Measurements from ENCODE around the gene GLI3.

GLI3 gene

GRCh38 chr7:42143711-42144600, 93.1 kb downstream of the GLI3 start:
- TF ChIP-seq CTCF (IDR thresholded peaks at IDR 0.05; ENCODE audit: low read depth, low read length, missing control alignments) = no peak
- DNase-seq (ENCODE audit: low read depth) = no peak
- H3K4me3 ChIP-seq (ENCODE audit: low read depth, low read length) = no peak overlapping the region

- no peak for TF ChIP-seq CTCF (IDR thresholded peaks at IDR 0.05; ENCODE audit: low read depth, low read length, missing control alignments)
Observed at GRCh38 chr7:42142089-42142488, 94.9 kb downstream of the GLI3 start.

GRCh38 chr7:42139751-42140150, 97.3 kb downstream of the GLI3 start:
- no peak for TF ChIP-seq CTCF (IDR thresholded peaks at IDR 0.05; ENCODE audit: low read depth, low read length, missing control alignments)
- no peak overlapping the region for H3K4me3 ChIP-seq (ENCODE audit: low read depth, low read length)
- DNase-seq (ENCODE audit: low read depth) = no peak

More at GRCh38 chr7:42142089-42142488, 94.9 kb downstream of the GLI3 start:
- no peak overlapping the region for H3K4me3 ChIP-seq (ENCODE audit: low read depth, low read length)
- no peak for DNase-seq (ENCODE audit: low read depth)

DNA sequence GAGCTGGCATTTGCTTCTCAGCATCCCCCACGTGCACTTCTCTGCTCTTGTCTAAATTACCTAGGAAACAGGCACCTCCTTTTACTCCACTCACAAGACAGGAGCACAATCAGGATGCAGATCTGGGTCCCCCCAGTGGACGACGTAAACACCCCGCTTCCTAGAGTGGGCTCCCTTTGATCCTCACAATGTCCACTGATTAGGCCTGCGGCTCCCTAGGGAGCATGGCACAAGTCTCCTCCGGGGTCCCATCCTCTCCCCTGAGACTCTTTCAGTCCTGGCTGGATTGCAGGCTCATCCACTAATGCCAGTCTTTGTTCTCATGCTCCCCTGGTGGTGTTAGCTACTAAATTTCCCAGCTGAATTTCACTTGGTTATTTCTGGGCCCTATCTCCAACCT, 98.3 kb downstream of the GLI3 start:
- no peak for DNase-seq (ENCODE audit: low read depth)

DNA sequence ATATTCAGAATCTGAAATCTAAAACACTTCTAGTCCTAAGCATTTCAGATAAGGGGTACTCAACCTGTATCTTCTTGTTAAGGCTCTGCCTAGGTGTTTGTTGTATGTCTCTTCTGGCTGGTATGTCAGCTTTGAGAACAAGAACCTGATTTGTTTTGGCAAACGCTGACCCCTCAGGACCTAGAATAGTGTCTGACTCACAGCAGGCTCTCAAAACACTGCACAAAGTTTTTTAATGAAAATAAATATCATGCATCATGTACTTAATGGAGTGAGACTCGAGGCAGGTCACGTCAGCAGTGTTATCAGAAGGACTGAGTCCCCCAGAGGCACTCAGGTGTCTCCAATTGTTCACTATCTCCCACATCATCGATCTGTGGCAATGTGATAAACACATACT, 99.1 kb downstream of the GLI3 start:
- no peak for DNase-seq (ENCODE audit: low read depth)
- H3K4me3 ChIP-seq (ENCODE audit: low read depth, low read length) = no peak overlapping the region
- no peak for TF ChIP-seq CTCF (IDR thresholded peaks at IDR 0.05; ENCODE audit: low read depth, low read length, missing control alignments)

More for the DNA sequence above, 98.3 kb downstream of the GLI3 start:
- H3K4me3 ChIP-seq (ENCODE audit: low read depth, low read length) = no peak overlapping the region
- TF ChIP-seq CTCF (IDR thresholded peaks at IDR 0.05; ENCODE audit: low read depth, low read length, missing control alignments) = no peak

DNA sequence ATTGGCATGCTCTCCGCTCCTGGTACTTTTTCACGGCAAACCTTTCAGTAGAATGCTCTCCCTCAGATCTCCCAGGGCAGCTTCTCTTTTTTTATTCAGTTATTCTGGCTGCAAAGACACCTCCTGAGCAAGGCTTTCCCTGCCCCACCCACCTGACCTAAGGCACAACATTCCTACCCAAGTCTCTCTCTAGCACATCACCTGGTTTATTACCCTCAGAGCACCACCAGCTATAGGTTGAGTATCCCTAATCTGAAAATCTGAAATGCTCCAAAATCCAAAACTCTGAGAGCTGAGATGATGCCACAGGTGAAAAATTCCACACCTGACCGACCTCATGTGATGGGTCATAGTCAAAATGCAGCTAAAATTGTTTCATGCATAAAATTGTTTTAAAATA, 99.6 kb downstream of the GLI3 start:
- no peak for TF ChIP-seq CTCF (IDR thresholded peaks at IDR 0.05; ENCODE audit: low read depth, low read length, missing control alignments)
- no peak overlapping the region for H3K4me3 ChIP-seq (ENCODE audit: low read depth, low read length)
- DNase-seq (ENCODE audit: low read depth) = no peak

GRCh38 chr7:42135728-42136127, 101.3 kb downstream of the GLI3 start:
- H3K4me3 ChIP-seq (ENCODE audit: low read depth, low read length) = no peak overlapping the region
- TF ChIP-seq CTCF (IDR thresholded peaks at IDR 0.05; ENCODE audit: low read depth, low read length, missing control alignments) = no peak
- no peak for DNase-seq (ENCODE audit: low read depth)

Measured in GM12864 (cell line).